Neural progenitor cell (in vitro differentiated cells): ENCODE data around the gene JMJD6. TPM values are rescaled to one million over a fixed set of nuclear protein-coding genes. Genes with fewer than 3 reads are reported as not detected.
"Not testable (repeated sequence)": the region's sequence is repeated elsewhere in the genome, so short reads cannot be mapped to it uniquely, and the experiment has no call there.

Experiments
- DNase-seq: peaks from one replicate; pipeline ENCODE4 v3.0.0-alpha.2; 2016; ENCODE audit warnings: low spot score
- H2AFZ ChIP-seq: fragments of 200-600 bp; sonication (generic); replicated peaks from 2 replicates; pipeline ENCODE4 v1.6.1; 2016; ENCODE audit warnings: antibody characterized with exemption
- H3F3A ChIP-seq: fragments of 200-600 bp; sonication (generic); 2 replicates; pipeline ENCODE4 v1.6.1; 2016; ENCODE audit warnings: antibody characterized with exemption, low read depth
- H3K27ac ChIP-seq: fragments of 200-600 bp; sonication (generic); 2 replicates; pipeline ENCODE4 v1.5.1; 2016; ENCODE audit warnings: mild to moderate bottlenecking
- H3K27me3 ChIP-seq: fragments of 200-600 bp; sonication (generic); 2 replicates; pipeline ENCODE4 v1.6.1; 2016; ENCODE audit warnings: mild to moderate bottlenecking, moderate library complexity
- H3K36me3 ChIP-seq: fragments of 200-600 bp; sonication (generic); 2 replicates; pipeline ENCODE4 v1.5.1; 2016
- H3K4me1 ChIP-seq: fragments of 200-600 bp; sonication (generic); 2 replicates; pipeline ENCODE4 v1.6.1; 2016; ENCODE audit warnings: mixed run types
- H3K4me2 ChIP-seq: fragments of 200-600 bp; sonication (generic); 2 replicates; pipeline ENCODE4 v1.6.1; 2016
- H3K4me3 ChIP-seq: fragments of 200-600 bp; sonication (generic); 2 replicates; pipeline ENCODE4 v1.5.1; 2016
- H3K79me2 ChIP-seq: fragments of 200-600 bp; sonication (generic); 2 replicates; pipeline ENCODE4 v1.6.1; 2016; ENCODE audit warnings: low read depth
- H3K9ac ChIP-seq: fragments of 200-600 bp; sonication (generic); 2 replicates; pipeline ENCODE4 v1.6.1; 2016
- H3K9me3 ChIP-seq: fragments of 200-600 bp; sonication (generic); 2 replicates; pipeline ENCODE4 v1.5.1; 2016; ENCODE audit warnings: low read depth
- H4K20me1 ChIP-seq: fragments of 200-600 bp; sonication (generic); 2 replicates; pipeline ENCODE4 v1.6.1; 2016; ENCODE audit warnings: low read depth
- H3K27ac Mint-ChIP-seq: 3 replicates; pipeline ENCODE4 v1.8.0; 2021; ENCODE audit warnings: mixed read lengths
- H3K27me3 Mint-ChIP-seq: 2 replicates; pipeline ENCODE4 v1.8.0; 2022; ENCODE audit warnings: low read depth, mild to moderate bottlenecking, inconsistent platforms, moderate library complexity, mixed read lengths; ENCODE audit not compliant: insufficient read depth
- H3K36me3 Mint-ChIP-seq: 3 replicates; pipeline ENCODE4 v1.8.0; 2021; ENCODE audit warnings: mixed read lengths
- H3K4me1 Mint-ChIP-seq: 3 replicates; pipeline ENCODE4 v1.8.0; 2021; ENCODE audit warnings: mixed read lengths
- H3K4me3 Mint-ChIP-seq: 3 replicates; pipeline ENCODE4 v1.8.0; 2021; ENCODE audit warnings: mild to moderate bottlenecking, moderate library complexity, mixed read lengths
- H3K9me3 Mint-ChIP-seq: 3 replicates; pipeline ENCODE4 v1.8.0; 2020; ENCODE audit warnings: mixed read lengths
- EZH2 ChIP-seq: fragments of 200-600 bp; sonication (generic); IDR thresholded peaks from 2 replicates; pipeline ENCODE4 v1.6.1; 2017; ENCODE audit warnings: antibody characterized with exemption, mild to moderate bottlenecking, moderate library complexity
- EZH2phosphoT487 ChIP-seq: fragments of 200-600 bp; sonication (generic); IDR thresholded peaks from 2 replicates; pipeline ENCODE4 v1.6.1; 2017; ENCODE audit warnings: antibody characterized with exemption
- total RNA-seq: library from RNA; depleted of rRNA; stranded (reverse); fragments of >200 nt; gene quantifications from 2 replicates; pipeline ENCODE4 v1.2.3, GENCODE V29; 2015; ENCODE audit warnings: low replicate concordance
- TF ChIP-seq, protein P1 (sequence below): fragments of 200-600 bp; sonication (generic); IDR thresholded peaks from 2 replicates; pipeline ENCODE4 v1.5.1; 2017; ENCODE audit warnings: antibody characterized with exemption, mild to moderate bottlenecking

JMJD6 gene
- total RNA-seq, 1 donor from 2014 or later, result 8.7 TPM

GRCh38 chr17:76714336-76714735 lies 12.1 kb downstream of the JMJD6 start:
- TF ChIP-seq EZH2phosphoT487 (no peak), EZH2 (no peak)
- TF ChIP-seq, protein P1, sequence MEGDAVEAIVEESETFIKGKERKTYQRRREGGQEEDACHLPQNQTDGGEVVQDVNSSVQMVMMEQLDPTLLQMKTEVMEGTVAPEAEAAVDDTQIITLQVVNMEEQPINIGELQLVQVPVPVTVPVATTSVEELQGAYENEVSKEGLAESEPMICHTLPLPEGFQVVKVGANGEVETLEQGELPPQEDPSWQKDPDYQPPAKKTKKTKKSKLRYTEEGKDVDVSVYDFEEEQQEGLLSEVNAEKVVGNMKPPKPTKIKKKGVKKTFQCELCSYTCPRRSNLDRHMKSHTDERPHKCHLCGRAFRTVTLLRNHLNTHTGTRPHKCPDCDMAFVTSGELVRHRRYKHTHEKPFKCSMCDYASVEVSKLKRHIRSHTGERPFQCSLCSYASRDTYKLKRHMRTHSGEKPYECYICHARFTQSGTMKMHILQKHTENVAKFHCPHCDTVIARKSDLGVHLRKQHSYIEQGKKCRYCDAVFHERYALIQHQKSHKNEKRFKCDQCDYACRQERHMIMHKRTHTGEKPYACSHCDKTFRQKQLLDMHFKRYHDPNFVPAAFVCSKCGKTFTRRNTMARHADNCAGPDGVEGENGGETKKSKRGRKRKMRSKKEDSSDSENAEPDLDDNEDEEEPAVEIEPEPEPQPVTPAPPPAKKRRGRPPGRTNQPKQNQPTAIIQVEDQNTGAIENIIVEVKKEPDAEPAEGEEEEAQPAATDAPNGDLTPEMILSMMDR, result no peak

DNA sequence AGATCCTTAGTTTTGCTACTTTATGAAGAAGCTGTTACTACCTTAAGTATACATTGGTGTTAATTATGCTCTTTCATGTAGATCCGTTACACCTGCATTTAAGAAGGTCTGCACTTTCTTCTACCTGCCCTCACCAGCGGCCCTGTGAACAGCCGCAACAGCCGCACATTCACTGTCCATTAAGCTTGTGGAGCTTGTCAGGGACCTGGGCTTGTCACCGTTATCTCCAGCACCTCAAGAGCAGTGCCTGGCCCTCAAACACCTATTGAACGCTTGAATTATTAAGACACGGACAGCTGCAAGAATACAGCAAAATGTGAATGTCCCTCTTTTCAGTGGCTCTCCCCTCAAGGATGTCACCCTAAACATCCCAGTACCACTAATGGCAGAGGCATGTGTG lies 12.6 kb downstream of the JMJD6 start:
- H3K4me2 ChIP-seq, result no peak overlapping the region
- no peak for TF ChIP-seq EZH2
- TF ChIP-seq, protein P1, result no peak
- no peak for TF ChIP-seq EZH2phosphoT487
- no peak overlapping the region for H3K4me3 ChIP-seq
- peaks cover 21% of the 10 kb centered on the region for H3F3A ChIP-seq
- Mint-ChIP-seq H3K36me3 (peaks cover 10% of the 10 kb centered on the region), H3K9me3 (no peaks in the 10 kb centered on the region), H3K4me1 (peaks cover 23% of the 10 kb centered on the region), H3K27me3 (peaks cover 3% of the 10 kb centered on the region), H3K4me3 (no peak overlapping the region), H3K27ac (no peak overlapping the region)
- DNase-seq, result no peak
- H3K27me3 ChIP-seq, result peaks cover 11% of the 10 kb centered on the region
- peaks cover 4% of the 10 kb centered on the region for H4K20me1 ChIP-seq
- H3K36me3 ChIP-seq, result no peaks in the 10 kb centered on the region
- no peaks in the 10 kb centered on the region for H3K79me2 ChIP-seq
- H3K9ac ChIP-seq, result no peak overlapping the region
- H3K4me1 ChIP-seq, result peaks cover 19% of the 10 kb centered on the region
- no peak overlapping the region for H3K27ac ChIP-seq
- no peak overlapping the region for H2AFZ ChIP-seq
- H3K9me3 ChIP-seq, result no peaks in the 10 kb centered on the region

More at GRCh38 chr17:76714336-76714735, 12.1 kb downstream of the JMJD6 start:
- Histone ChIP-seq H3K36me3 (no peaks in the 10 kb centered on the region), H3K9me3 (no peaks in the 10 kb centered on the region), H3K27ac (no peak overlapping the region), H3K9ac (no peak overlapping the region), H3F3A (peaks cover 15% of the 10 kb centered on the region), H3K79me2 (no peaks in the 10 kb centered on the region), H3K4me2 (no peak overlapping the region), H4K20me1 (no peaks in the 10 kb centered on the region), H3K4me1 (peaks cover 14% of the 10 kb centered on the region), H3K27me3 (peaks cover 10% of the 10 kb centered on the region), H3K4me3 (no peak overlapping the region), H2AFZ (no peak overlapping the region)
- Mint-ChIP-seq H3K9me3 (no peaks in the 10 kb centered on the region), H3K36me3 (peaks cover 13% of the 10 kb centered on the region), H3K4me1 (peaks cover 17% of the 10 kb centered on the region), H3K27me3 (peaks cover 3% of the 10 kb centered on the region), H3K27ac (no peak overlapping the region), H3K4me3 (no peak overlapping the region)
- DNase-seq, result no peak

DNA sequence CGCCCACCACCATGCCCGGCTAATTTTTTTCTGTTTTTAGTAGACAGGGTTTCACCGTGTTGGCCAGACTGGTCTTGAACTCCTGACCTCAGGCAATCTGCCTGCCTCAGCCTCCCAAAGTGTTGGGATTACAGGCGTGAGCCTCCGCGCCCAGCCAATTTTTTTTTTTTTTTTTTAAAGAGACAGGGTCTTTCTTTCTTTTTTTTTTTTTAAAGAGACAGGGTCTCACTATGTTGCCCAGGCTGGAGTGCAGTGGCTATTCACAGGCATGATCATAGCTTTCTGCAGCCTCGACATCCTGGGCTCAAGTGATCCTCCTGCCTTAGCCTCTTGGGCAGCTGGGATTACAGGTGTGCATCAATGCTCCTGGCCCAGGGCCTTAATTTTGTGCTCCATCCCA lies 14.1 kb downstream of the JMJD6 start:
- H3K36me3 ChIP-seq, H3K4me2 ChIP-seq, H3K9me3 ChIP-seq, DNase-seq, H3K9ac ChIP-seq, H3K4me3 Mint-ChIP-seq, H3K27me3 Mint-ChIP-seq, H3K27ac ChIP-seq, H3K27ac Mint-ChIP-seq, H3K36me3 Mint-ChIP-seq, H3K4me3 ChIP-seq, H2AFZ ChIP-seq, H3K9me3 Mint-ChIP-seq, H3K79me2 ChIP-seq: not testable (repeated sequence)
- peaks cover 18% of the 10 kb centered on the region for H4K20me1 ChIP-seq
- peaks cover 36% of the 10 kb centered on the region for H3K4me1 Mint-ChIP-seq
- H3F3A ChIP-seq, result peaks cover 35% of the 10 kb centered on the region
- peaks cover 31% of the 10 kb centered on the region for H3K4me1 ChIP-seq
- peaks cover 11% of the 10 kb centered on the region for H3K27me3 ChIP-seq

DNA sequence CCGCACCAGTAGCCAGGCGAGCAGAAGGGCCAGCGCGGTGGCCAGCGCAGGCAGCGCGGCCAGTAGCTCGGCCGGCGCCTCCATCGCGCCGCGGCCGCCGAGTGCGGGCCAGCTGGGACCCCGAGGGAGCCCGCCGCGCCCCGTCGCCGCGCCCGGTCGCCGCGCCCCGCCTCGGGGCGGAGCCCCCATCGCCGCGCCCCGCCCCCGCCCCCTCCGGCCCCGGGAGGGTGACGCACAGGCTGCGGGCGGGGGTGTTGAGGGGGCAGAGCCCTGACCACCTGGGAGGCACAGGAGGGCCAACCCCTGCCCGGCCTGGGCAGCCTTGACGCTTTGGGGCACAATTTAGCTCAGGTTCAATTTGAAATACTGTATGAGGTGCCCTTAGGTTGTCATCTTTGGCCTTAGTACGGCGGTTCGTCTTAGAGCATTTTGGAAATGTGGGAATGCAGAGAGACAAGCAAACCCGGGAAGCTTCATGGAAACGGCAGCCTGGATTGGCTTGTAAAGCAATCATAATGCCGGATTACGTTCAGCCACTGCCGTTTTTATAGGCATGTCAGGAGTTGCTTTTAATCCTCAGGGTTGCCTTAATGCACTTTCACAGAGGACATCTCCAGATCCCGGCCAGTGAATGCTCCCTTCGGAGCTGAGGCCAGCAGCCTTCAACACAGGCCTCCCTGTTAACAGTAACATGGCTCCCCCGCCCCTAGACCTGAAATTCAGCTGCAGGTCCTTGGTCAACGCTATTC lies 15.4 kb downstream of the JMJD6 start, which contains the start of gene MXRA7:
Gene MXRA7, minus strand, starts transcription at position 103 of the 749 bp plus-strand sequence. Its CDS starts 19 bp downstream, at position 84.
- Mint-ChIP-seq H3K27me3 (peaks cover 3% of the 10 kb centered on the region), H3K4me1 (peaks cover 40% of the 10 kb centered on the region), H3K27ac (no peak within 1 kb of the TSS), H3K4me3 (peak within 1 kb of the TSS; percentile 91), H3K9me3 (no peaks in the 10 kb centered on the region), H3K36me3 (peaks cover 3% of the 10 kb centered on the region)
- Histone ChIP-seq H3K27ac (no peak within 1 kb of the TSS), H3K4me2 (peak within 1 kb of the TSS; percentile 96), H3K4me3 (peak within 1 kb of the TSS; percentile 69), H4K20me1 (peaks cover 18% of the 10 kb centered on the region), H2AFZ (peak within 1 kb of the TSS; percentile 30), H3F3A (peaks cover 35% of the 10 kb centered on the region), H3K9ac (no peak within 1 kb of the TSS), H3K27me3 (peaks cover 11% of the 10 kb centered on the region), H3K9me3 (no peaks in the 10 kb centered on the region), H3K79me2 (peaks cover 4% of the 10 kb centered on the region), H3K4me1 (peaks cover 31% of the 10 kb centered on the region), H3K36me3 (no peaks in the 10 kb centered on the region)
- TF ChIP-seq, protein P1, result no peak
- TF ChIP-seq EZH2 (no peak), EZH2phosphoT487 (no peak)
- DNase-seq, result peak; percentile 87

DNA sequence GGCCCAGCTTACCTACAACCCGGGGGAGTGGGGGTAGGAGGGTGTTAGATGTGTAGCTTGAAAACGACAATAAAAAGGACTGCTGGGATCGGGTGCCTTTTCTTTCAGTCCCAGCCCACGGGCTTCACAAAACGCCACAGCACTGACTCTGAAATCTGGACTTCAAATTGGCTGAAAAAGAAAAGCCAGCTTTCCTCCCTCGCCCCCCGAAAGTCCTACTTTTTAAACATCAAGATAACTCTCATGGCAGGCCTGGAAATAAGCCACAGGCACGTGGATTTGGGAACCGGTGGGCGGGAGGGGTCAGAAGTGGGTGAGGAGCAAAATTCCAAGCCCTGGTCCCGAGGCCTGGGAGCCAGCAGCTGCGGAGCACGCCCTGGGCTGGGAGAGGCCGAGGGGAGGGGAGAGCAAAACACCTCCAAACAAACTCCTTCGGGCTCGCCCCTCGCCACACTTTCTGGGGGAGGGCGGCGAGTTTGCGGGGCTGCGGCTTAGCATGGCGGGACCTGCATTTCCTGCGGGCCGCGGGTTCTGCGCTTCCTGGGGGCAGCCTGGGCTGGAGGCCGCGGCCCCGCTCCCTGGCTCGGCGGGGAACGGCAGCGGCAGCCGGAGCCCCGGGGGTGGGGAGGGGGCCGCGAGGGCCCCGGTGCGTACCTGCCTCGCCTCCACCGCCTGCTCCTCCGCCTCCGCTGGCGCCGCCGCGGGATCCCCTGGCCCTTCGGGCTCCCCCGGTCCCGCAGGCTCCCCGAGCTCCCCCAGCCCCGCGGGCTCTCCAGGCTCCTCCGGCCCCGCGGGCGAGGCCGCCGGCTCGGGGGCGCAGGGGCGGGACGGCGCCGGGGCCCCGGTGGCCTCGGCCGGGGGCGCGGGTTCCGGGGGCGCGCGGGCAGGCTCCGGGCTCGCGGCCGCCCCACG lies 16.2 kb downstream of the JMJD6 start:
- H3K27me3 Mint-ChIP-seq, H3K9me3 Mint-ChIP-seq, H3K27ac Mint-ChIP-seq, H3K9me3 ChIP-seq, H2AFZ ChIP-seq, H3K36me3 Mint-ChIP-seq, H3K36me3 ChIP-seq, H3K27ac ChIP-seq, H3K79me2 ChIP-seq, H3K9ac ChIP-seq: not testable (repeated sequence)
- H3F3A ChIP-seq, result peaks cover 35% of the 10 kb centered on the region
- peaks cover 18% of the 10 kb centered on the region for H4K20me1 ChIP-seq
- H3K4me1 Mint-ChIP-seq, result peaks cover 40% of the 10 kb centered on the region
- peak; percentile 51 for DNase-seq
- peak overlapping the region; percentile 96 for H3K4me2 ChIP-seq
- peaks cover 11% of the 10 kb centered on the region for H3K27me3 ChIP-seq
- peaks cover 31% of the 10 kb centered on the region for H3K4me1 ChIP-seq
- peak overlapping the region; percentile 88 for H3K4me3 Mint-ChIP-seq
- peak overlapping the region; percentile 69 for H3K4me3 ChIP-seq
